ENCODE data around the gene GFI1.

DNA sequence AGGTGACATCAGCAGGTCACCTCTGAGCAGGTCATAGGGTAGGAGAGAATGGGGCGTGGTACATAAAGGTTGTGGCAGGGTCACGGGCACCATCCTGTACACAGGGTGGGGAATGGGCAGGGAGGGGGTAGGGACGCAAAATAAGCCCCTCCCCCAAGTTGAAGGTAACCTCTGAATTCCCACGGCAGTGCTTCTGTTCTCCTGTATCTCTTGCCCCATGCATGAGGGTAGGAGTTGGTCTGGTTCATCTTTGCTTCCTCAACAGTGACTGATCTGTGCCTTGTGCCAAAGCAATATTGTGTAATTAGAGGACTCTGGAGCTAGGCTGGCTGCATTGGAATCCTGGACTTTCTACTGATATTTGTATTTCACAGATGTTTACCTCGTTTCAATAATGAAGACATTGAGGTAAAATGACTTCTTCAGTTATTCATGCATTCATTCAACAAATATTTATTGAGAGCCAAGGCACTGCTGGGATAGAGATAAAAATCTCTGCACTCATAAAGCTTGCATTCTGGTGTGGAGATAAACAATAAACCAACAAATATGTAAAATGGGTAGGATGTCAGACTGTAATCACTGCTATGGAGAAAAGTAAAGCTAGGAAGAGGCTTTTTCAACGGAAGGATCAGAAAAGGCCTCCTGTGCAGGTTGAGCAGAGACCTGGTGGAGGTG is 18.4 kb upstream of the GFI1 start:
- TF ChIP-seq, protein P1, sequence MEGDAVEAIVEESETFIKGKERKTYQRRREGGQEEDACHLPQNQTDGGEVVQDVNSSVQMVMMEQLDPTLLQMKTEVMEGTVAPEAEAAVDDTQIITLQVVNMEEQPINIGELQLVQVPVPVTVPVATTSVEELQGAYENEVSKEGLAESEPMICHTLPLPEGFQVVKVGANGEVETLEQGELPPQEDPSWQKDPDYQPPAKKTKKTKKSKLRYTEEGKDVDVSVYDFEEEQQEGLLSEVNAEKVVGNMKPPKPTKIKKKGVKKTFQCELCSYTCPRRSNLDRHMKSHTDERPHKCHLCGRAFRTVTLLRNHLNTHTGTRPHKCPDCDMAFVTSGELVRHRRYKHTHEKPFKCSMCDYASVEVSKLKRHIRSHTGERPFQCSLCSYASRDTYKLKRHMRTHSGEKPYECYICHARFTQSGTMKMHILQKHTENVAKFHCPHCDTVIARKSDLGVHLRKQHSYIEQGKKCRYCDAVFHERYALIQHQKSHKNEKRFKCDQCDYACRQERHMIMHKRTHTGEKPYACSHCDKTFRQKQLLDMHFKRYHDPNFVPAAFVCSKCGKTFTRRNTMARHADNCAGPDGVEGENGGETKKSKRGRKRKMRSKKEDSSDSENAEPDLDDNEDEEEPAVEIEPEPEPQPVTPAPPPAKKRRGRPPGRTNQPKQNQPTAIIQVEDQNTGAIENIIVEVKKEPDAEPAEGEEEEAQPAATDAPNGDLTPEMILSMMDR (conservative IDR thresholded peaks at IDR 0.05; ENCODE audit: low read depth in 2 of 2), result no peak
- no peak for TF ChIP-seq JUNB (IDR thresholded peaks at IDR 0.05; ENCODE audit: unreplicated experiment)
- TF ChIP-seq, protein P2, sequence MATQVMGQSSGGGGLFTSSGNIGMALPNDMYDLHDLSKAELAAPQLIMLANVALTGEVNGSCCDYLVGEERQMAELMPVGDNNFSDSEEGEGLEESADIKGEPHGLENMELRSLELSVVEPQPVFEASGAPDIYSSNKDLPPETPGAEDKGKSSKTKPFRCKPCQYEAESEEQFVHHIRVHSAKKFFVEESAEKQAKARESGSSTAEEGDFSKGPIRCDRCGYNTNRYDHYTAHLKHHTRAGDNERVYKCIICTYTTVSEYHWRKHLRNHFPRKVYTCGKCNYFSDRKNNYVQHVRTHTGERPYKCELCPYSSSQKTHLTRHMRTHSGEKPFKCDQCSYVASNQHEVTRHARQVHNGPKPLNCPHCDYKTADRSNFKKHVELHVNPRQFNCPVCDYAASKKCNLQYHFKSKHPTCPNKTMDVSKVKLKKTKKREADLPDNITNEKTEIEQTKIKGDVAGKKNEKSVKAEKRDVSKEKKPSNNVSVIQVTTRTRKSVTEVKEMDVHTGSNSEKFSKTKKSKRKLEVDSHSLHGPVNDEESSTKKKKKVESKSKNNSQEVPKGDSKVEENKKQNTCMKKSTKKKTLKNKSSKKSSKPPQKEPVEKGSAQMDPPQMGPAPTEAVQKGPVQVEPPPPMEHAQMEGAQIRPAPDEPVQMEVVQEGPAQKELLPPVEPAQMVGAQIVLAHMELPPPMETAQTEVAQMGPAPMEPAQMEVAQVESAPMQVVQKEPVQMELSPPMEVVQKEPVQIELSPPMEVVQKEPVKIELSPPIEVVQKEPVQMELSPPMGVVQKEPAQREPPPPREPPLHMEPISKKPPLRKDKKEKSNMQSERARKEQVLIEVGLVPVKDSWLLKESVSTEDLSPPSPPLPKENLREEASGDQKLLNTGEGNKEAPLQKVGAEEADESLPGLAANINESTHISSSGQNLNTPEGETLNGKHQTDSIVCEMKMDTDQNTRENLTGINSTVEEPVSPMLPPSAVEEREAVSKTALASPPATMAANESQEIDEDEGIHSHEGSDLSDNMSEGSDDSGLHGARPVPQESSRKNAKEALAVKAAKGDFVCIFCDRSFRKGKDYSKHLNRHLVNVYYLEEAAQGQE (IDR thresholded peaks at IDR 0.05; ENCODE audit: unreplicated experiment), result no peak
- no peak for TF ChIP-seq POLR2AphosphoS5 (IDR thresholded peaks at IDR 0.05; ENCODE audit: low read depth)
- TF ChIP-seq, protein P3, sequence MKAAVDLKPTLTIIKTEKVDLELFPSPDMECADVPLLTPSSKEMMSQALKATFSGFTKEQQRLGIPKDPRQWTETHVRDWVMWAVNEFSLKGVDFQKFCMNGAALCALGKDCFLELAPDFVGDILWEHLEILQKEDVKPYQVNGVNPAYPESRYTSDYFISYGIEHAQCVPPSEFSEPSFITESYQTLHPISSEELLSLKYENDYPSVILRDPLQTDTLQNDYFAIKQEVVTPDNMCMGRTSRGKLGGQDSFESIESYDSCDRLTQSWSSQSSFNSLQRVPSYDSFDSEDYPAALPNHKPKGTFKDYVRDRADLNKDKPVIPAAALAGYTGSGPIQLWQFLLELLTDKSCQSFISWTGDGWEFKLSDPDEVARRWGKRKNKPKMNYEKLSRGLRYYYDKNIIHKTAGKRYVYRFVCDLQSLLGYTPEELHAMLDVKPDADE (IDR thresholded peaks at IDR 0.05), result no peak
- TF ChIP-seq CREB1 (CRISPR knock-in tag; IDR thresholded peaks at IDR 0.05; ENCODE audit: low read depth), result no peak
- no peak for TF ChIP-seq STAT1 (IDR thresholded peaks at IDR 0.05; ENCODE audit: unreplicated experiment)
